ENCODE results near the gene FAM193A. TPM values are rescaled to one million over a fixed set of nuclear protein-coding genes. Genes with fewer than 3 reads are reported as not detected.
"Not testable (repeated sequence)": the region's sequence is repeated elsewhere in the genome, so short reads cannot be mapped to it uniquely, and the experiment has no call there.

The FAM193A gene
- total RNA-seq, 1 donor from 2014 or later: 15.2 TPM

DNA sequence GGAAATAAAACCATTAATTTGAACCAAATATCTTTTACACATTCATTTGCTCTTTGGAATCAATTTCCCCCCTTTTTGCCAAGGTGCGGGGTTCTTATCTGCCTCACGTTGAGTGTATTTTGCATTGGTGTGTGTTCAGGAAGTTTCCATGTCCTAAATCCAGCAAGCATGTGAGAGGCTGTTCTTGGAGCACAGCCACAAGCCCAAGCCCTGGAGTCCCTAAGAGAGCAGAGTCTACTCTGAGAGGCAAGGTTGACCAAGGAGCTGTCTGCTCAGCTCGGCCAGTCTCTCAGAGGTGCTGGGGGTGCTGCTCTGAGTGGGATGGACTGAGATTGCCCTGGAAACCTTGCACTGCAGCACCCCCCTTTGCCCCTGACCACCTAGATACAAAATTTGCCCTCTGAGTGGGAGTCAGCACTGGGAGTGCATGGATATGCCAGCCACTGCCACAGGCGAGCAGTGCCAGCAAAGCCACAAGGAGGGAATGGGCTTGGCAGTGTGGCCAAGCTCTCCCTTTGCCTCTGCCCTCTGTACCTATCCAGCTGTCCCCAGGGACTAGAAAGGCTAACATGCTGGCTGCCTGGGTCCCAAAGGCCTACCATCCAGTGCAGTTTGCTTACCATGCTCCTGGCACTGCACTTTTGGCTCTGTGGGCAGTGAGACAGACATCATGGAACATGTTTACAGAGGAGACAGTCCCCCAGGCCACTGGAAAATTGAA, 20.5 kb upstream of the FAM193A start:
- DNase-seq (ENCODE audit: low read depth): peak; percentile 73

DNA sequence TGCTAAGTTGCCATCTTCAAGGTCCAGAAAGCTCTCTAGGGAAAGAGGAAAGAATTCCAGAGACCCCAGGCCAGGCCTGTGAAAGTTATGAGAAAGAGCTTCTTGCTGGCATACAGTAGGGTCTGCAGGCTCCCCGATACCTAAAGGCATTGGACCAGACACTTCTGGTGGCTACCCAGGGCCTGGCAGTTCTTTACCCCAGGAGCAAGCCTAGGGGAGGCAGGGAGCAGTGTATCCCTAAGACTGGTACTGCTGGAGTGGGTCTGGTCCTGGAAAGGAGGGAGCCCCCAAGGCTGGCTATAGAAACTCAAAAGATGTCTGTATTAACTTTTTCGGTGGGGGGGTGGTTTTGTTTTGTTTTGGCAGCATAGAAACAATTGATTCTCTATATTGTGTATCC, 19.8 kb upstream of the FAM193A start:
- no peak for DNase-seq (ENCODE audit: low read depth)

DNA sequence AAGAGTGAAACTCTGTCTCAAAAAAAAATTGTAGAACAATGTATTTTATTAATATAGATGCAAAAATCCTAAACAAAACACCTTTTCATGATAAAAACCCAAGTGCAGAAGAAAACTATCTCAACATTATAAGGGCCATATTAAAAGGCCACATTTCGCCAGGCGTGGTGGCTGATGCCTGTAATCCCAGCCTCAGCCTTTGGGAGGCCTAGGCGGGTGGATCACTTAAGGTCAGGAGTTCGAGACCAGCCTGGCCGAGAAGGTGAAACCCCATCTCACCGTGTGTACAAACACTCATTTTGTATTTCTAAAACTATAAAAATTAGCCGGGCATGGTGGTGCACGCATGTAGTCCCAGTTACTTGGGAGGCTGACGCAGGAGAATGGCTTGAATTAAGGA, 9.9 kb upstream of the FAM193A start:
- no peak for DNase-seq (ENCODE audit: low read depth)

DNA sequence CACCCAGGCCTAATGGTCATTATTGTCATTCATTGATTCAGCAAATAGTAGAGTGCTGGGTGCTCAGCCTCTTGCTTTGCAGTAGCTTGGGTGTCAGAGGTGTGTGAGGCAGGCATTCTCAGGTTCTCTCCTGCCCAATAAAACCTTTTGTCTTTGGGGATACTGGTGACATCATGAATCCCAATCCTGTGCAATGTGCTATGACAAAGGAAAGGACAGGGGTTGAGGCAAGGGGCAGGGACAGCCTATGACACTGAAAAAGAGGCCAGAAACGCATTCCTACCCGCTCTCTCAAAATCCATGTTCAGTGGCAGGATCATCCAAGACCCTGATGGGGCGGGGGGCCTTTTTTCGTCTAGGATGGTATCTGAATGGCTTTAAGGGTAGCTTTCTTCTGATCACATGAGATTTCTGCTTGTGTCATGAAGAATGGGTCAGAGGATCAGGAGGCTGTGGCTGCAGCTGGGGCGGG, 1.5 kb upstream of the FAM193A start:
- no peak for DNase-seq (ENCODE audit: low read depth)

DNA sequence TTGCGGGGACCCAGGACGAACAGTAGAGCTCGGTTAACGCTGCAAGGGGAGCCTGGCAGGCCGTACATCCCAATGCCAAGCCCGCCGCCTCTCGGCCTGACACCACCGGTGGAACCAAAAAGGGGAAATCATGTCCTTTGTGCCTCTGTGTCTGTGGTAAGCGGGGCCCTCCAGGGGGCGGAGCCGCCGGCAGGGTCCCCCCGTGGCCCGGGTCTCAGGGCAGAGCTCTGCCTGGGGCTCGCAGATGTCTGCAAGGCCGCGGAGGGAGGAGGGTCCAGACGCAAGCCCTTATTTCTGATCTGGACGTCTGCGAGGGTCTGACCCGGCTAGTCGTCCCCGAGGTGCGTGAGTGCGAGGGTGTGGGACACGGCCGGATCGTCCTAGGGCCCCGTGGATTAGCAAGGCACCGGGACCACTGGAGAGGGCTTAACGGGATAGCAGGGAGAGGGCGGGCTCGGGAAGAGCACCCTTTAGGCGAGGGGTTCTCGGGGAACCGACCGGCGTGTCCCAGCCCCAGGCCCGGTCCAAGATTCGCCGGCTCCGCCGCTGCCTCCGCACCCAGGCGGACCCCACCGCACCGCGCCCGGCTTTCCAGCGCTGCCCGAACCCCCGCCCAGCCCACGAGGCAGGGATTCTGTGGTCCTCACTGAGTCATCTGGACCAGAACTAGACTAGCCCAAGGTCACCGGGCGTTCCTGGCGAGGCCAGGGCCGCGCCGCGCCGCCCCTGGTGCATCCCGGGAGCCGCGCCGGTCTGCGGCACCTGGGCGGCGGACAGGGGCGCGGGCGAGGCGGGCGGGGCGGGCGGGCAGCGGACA, 863 bp upstream of the FAM193A start:
- peak; percentile 28 for DNase-seq (ENCODE audit: low read depth)

DNA sequence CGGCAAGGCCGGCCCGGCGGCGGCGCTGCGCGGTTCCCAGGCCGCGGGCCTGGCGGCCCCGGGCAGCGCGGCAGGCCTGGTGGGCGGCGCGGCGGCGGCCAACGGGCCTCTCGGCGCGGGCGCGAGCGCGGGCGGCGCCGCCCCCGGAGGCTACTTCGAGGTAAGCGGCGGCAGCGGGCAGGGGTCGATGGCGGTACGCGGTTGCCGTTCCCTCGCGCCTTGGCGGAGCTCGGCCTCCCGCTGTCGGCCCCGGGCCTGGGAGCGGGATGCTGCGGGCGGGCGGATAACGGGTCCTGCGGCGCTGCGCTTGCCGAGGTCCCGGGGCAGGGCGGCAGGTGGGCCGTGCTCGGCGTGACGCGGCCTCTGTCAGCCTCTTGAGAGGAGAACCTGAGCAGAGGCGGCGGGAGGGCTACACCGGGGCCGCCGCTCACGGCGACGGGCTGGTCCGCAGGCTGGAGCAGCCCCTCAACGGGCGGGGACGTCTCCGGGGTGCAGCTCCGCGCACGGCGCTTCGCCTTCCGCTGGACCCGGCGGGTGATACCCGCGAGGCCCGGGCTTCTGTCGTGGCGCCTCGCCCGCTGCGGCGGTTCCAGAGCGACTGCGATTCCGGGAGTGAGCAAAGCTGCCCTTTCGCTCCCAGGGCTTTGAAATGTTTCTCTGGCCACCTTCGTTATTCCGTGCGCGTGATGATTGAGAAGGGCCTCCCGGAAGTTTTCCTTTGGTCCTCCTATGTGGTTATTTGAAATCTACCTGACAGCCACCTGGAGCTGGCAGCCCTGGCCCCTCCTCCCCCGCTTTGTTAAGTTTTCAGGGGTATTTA, 774 bp downstream of the FAM193A start:
- DNase-seq (ENCODE audit: low read depth): peak; percentile 42

DNA sequence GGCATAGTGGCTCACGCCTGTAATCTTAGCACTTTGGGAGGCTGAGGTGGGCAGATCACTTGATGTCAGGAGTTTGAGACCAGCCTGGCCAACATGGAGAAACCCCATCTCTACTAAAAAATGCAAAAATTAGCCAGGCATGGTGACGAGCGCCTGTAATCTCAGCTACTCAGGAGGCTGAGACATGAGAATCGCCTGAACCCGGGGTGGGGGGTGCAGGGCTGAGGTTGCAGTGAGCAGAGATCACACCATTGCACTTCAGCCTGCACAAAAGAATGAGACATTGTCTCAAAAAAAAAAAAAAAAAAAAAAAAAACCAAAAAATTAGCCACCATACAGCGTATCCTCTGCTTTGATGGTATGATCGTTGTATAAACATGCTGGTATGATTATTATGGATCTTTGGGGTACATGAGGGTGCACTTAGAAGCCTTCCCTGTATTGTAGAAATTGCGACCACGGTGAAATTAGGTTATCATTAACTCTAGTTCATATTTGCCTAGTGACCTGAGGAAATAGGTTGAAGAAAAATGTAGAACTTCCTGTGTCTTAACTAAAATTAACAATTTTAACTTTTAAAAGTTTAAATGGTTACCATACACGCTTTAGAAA, 7.2 kb downstream of the FAM193A start:
- DNase-seq (ENCODE audit: low read depth): not testable (repeated sequence)

DNA sequence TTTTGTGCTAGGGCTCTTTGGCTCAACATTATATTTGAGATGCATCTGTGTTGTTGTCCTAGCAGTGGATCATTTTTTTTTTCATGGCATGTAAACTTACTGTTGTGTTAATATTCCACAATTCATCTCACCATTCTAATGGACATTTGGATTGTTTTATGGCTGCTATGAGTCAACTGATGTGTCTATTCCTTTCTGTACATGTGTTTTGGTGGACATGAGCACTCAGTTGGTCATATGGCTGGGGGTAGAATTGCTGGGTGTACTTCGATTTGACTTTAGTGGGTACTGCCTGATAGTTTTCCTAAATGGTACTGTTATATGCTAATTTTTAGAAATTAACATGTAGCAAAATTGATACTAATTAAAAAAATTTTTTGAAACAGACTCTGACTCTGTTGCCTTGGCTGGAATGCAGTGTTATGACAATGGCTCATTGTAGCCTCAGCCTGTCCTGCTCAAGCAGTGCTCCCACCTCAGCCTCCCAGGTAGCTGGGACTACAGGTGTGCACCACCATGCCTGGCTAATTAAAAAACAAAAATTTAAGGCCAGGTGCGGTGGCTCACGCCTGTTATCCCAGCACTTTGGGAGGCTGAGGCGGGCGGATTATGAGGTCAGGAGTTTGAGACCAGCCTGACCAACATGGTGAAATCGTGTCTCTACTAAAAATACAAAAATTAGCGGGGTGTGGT, 9.0 kb downstream of the FAM193A start:
- DNase-seq (ENCODE audit: low read depth): no peak

DNA sequence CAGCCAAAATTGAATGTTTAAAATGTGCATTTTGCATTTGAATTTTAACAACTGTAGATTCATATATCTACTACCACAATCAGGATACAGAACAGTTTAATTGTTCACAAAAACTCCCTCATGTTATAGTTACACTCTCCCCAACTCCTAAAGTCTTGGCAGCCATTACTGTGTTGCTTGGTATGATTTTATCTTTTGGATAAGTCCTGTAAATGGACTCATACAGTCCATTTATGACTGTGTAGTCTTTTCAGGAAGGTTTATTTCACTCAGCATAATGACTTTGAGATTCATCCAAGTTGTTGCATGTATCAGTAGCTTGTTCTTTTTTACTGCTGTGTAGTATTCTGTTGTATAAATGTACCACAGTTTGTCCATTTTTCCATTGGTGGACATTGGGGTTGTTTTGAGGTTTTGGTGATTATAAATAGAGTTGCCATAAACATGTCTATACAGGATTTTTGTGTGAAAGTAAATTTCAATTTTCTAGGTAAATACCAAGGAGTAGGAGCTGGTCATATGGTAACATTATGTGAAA, 9.9 kb downstream of the FAM193A start:
- DNase-seq (ENCODE audit: low read depth): no peak

DNA sequence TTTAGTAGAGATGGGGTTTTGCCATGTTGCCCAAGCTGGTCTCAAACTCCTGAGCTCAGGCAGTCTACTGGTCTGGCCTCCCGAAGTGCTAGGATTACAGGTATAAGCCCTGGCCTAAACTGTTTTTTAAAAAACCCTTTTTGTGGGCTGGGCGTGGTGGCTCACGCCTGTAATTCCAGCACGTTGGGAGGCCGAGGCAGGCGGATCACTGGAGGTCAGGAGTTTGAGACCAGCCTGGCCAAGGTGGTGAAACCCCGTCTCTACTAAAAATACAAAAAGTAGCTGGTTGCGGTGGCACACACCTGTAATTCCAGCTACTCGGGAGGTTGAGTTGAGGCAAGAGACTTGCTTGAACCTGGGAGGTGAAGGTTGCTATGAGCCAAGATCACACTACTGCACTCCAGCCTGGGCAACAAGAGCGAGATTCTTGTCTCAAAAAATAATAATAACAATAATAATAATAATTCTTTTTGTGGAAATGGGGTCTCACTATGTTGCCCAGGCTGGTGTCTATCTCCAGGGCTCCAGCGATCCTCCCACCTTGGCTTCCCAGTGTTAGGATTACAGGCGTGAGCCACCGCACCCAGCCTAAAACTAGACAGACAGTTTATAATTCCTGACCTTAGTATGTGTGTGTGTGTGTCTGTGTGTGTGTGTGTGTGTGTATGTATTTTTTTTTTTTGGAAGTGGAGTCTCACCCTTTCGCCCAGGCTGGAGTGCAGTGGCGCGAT, 10.7 kb downstream of the FAM193A start:
- DNase-seq (ENCODE audit: low read depth): not testable (repeated sequence)

DNA sequence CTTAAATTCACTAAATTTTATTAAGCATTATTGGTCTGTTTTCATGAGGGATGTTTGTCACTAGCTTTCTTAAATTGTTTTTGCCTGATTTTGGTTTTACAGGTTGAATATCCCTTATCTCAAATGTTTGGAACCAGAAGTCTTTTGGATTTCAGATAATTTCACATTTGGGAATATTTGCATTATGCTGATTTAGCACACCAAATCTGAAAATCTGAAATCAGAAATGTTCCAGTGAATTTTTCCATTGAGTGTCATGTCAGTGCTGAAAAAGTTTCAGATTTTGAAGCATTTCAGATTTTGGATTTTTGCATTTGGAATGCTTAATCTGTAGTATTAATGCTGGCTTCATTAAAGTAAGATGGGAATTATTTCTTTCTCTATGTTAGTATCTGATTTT, 14.7 kb downstream of the FAM193A start:
- no peak for DNase-seq (ENCODE audit: low read depth)

DNA sequence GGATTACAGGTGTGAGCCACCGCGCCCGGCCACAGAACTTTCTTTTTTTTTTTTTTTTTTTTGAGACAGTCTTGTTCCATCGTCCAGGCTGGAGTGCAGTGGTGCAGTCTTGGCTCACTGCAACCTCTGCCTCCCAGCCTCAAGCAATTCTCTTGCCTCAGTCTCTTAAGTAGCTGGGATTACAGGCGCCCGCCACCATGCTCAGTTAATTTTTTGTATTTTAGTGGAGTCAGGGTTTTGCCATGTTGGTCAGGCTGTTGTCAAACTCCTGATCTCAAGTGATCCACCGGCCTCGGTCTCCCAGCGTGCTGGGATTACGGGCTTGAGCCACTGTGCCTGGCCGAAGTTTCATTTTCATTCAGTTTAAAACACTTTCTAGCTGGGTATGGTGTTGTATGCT, 16.4 kb downstream of the FAM193A start:
- no peak for DNase-seq (ENCODE audit: low read depth)

DNA sequence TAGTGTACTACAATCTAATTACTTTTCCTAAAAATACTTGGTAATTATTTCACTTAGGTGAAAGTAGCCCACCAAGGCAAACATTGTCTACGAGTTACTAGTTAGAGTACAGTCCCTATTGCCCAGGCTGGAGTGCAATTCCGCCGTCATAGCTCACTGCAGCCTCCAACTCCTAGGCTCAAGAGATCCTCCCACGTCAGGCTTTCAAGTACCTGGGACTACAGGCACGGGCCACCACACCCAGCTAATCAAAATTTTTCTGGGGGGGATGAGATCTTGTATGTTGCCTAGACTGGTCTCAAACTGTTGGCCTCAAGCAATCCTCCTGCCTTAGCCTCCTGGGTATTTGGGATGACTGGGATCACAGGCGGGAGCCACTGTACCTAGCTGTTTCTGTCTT, 21.9 kb downstream of the FAM193A start:
- DNase-seq (ENCODE audit: low read depth): no peak

DNA sequence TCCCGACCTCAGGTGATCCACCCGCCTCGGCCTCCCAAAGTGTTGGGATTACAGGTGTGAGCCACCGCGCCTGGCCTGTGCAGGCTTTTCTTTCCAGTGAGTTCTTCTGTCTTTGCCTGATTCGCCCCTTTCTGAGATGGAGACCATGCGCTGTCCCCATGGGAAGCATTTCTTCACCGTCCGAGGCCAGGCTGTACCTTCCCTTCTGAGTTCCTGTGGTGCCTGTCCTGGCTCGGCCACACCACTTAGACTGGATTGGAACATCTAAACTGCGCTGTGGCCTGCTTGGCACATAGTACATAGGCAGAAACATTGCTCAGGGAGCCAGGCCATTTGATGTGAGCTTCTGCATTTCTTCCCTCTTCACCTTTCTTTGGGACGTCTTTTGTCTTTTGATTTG, 23.7 kb downstream of the FAM193A start:
- DNase-seq (ENCODE audit: low read depth): no peak

DNA sequence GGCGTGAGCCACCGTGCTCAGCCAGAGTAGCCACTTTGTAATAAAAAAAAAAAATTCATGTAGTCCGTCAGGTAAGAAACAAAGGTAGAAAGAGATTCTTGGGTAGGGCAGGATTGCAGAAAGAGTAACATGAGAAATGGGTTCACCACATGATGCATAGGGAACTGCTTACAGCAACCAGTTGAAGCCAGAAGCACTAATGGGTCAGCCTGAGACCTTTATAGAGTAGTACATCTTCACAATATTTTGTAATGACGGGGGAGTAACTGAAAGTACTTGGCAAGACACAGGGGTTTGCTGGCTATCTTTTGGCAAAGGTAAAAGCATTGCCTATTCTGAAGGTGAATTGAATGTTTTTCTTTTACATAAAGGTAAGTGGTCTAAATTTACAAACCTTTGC, 29.1 kb downstream of the FAM193A start:
- no peak for DNase-seq (ENCODE audit: low read depth)

DNA sequence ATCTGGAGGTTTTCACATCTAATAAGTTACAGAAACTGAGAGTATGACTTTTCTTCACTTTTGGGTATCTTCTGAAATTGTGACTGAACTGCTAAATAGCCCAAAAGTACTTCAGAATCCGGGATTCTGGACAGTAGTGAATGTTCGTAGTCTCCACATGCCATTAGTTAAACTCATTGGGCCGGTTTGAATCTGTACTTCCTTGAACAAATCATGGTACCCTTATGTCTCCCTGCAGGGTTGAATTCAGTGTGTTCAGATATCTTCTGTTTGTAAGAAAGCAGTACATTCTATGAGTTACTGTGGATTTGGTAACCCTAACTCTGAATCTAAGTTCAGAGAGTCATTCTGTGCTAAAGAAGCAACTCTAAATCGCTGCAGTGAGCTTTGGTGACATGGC, 33.6 kb downstream of the FAM193A start:
- DNase-seq (ENCODE audit: low read depth): no peak

DNA sequence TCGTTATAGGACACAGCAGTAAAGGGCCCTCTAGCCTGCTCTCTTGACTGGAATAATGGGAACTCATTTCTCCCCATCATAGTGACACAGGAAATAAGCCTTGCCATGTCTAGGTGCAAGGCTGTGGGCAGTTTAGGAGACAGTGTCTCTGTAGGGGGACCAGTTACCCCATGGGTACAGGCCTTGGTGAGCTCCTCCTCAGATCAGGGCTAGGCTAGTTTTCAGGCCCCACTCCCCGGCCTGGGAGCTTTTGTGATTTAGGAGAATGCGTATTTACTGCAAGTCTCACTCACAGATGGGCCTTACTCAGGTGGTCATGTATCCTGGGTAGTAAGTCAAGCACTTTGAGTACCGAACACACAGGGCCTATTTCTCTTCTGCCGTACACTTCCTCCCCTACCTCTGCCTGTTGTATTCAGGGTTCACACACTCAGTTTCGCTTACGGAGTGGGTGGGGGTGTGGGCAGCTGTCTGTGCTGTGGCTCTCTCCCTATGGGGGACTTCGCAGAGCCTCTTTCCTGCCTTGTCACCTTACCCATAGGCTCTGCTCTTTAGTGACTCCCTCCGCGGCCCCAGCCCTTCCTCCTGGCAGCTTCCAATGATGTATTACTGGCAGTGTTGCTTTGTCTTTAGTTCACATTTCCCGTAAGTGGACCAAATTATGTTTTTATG, 34.2 kb downstream of the FAM193A start:
- no peak for DNase-seq (ENCODE audit: low read depth)

DNA sequence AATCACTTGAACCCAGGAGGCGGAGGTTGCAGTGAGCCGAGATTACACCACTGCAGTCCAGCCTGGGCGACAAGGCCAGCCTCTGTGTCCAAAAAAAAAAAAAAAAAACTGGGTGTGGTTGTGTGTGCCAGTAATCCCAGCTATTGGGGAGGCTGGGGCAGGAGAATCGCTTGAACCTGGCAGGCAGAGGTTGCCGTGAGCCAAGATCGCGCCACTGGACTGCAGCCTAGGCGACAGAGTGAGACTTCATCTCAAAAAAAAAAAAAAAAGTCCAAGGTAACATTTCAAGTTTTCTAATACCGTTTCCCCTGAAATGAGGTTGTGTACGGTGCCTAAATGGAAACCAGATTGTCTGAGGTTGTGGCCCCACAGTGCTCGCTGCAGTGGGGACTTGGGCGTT, 35.6 kb downstream of the FAM193A start:
- DNase-seq (ENCODE audit: low read depth): no peak

DNA sequence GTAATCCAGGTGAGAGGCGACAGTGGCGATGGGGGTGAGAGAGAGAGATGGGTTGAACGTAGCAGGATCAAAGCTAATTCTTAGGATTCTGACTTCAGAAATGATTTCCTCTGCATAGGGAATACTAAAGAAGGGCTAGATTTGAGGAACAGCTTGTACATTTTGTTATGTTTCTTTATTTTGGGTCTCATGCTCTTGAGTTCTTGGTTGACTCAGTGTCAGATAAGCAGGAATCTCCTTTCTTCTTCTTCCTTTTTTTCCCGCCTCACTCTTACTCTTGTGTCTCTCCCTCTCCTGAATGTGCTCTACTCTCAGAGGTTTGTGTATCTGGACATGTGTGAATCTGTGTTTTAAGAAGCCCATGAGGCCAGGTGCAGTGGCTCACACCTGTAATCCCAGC, 36.4 kb downstream of the FAM193A start:
- DNase-seq (ENCODE audit: low read depth): no peak
